GM12878 (cell line): Measurements from ENCODE around the gene RASGRP3. TPM values are rescaled to one million over a fixed set of nuclear protein-coding genes. Genes with fewer than 3 reads are reported as not detected.

Experiments
- ATAC-seq: fragments of 200-7000 bp; cut with Tn5 transposase; 3 replicates; pipeline ENCODE4 v1.9.1; 2020; ENCODE audit warnings: mild to moderate bottlenecking, moderate library complexity
- BruUV-seq: library from RNA; stranded (reverse); fragments of 400-500 nt; replicated peaks from 2 replicates; lab custom pipeline; 2021; lab: Mats Ljungman, UMichigan
- CTCF ChIA-PET: fragments of 300-600 bp; sonication (Branson Sonifier 250); formaldehyde crosslinking; extraction: SDS; loops from one replicate; lab custom pipeline; 2021; ENCODE audit warnings: inconsistent platforms; lab: Yijun Ruan, JAX
- POLR2A ChIA-PET: fragments of 350-600 bp; formaldehyde crosslinking; extraction: SDS; loops from one replicate; lab custom pipeline; 2021; ENCODE audit warnings: inconsistent platforms; lab: Charles Lee
- RAD21 ChIA-PET: fragments of 300-600 bp; sonication (Branson Sonifier 250); formaldehyde crosslinking; loops from one replicate; lab custom pipeline; 2023; ENCODE audit warnings: antibody characterized with exemption; ENCODE audit not compliant: unreplicated experiment; lab: Charles Lee
- SMC1A ChIA-PET: fragments of 300-600 bp; sonication (Branson Sonifier 250); formaldehyde crosslinking; loops from one replicate; lab custom pipeline; 2023; ENCODE audit not compliant: unreplicated experiment, uncharacterized antibody; lab: Charles Lee
- DNase-seq: peaks from one replicate; pipeline ENCODE4 v3.0.0-alpha.2; 2011; ENCODE audit warnings: low read depth, low spot score
- FAIRE-seq: peaks from 3 replicates; lab custom pipeline; 2011; peaks lifted over from hg19 to GRCh38; lab: Jason Lieb, UNC
- H2AFZ ChIP-seq: 2 replicates; pipeline ENCODE4 v1.6.0; 2011; ENCODE audit warnings: low read depth, low read length, control low read depth; ENCODE audit not compliant: control insufficient read depth
- H3K27ac ChIP-seq: 2 replicates; pipeline ENCODE4 v1.5.1; 2011; ENCODE audit warnings: control low read depth; ENCODE audit not compliant: control insufficient read depth, insufficient read depth
- H3K27me3 ChIP-seq, 2 experiments: replicated peaks in 1 of 2; 2 replicates each; pipeline versions ENCODE4 v1.6.0 to v1.6.1; 2011; ENCODE audit warnings: low read length in 1 of 2; ENCODE audit not compliant: control insufficient read depth in 2 of 2, insufficient read depth in 2 of 2
- H3K36me3 ChIP-seq, 2 experiments: 2 replicates each; pipeline ENCODE4 v1.5.1; 2011; ENCODE audit warnings: low read length in 1 of 2; ENCODE audit not compliant: control insufficient read depth in 2 of 2, insufficient read depth in 2 of 2
- H3K4me1 ChIP-seq: 2 replicates; pipeline ENCODE4 v1.6.1; 2011; ENCODE audit warnings: mild to moderate bottlenecking, low read length, moderate library complexity, mixed read lengths; ENCODE audit not compliant: control insufficient read depth, insufficient read depth
- H3K4me2 ChIP-seq: 2 replicates; pipeline ENCODE4 v1.6.0; 2011; ENCODE audit warnings: control low read depth; ENCODE audit not compliant: control insufficient read depth, insufficient read depth
- H3K4me3 ChIP-seq: fragments of 200-600 bp; sonication (generic); 2 replicates; pipeline ENCODE4 v1.5.1; 2016
- H3K79me2 ChIP-seq: 2 replicates; pipeline ENCODE4 v1.6.0; 2011; ENCODE audit warnings: low read length; ENCODE audit not compliant: control insufficient read depth, insufficient read depth
- H3K9ac ChIP-seq: 2 replicates; pipeline ENCODE4 v1.8.0; 2011; ENCODE audit warnings: low read length, control low read depth, mixed read lengths; ENCODE audit not compliant: control insufficient read depth, insufficient read depth
- H3K9me3 ChIP-seq: replicated peaks from 3 replicates; pipeline ENCODE4 v1.5.1; 2011; ENCODE audit warnings: mild to moderate bottlenecking, low read length; ENCODE audit not compliant: control insufficient read depth, insufficient read depth
- H4K20me1 ChIP-seq: 2 replicates; pipeline ENCODE4 v1.6.0; 2011; ENCODE audit not compliant: control insufficient read depth, insufficient read depth
- BCLAF1 ChIP-seq: fragments of 450-650 bp; IDR thresholded peaks from 2 replicates; pipeline ENCODE4 v1.6.1; 2017; ENCODE audit warnings: antibody characterized with exemption, mild to moderate bottlenecking, moderate library complexity
- CHD2 ChIP-seq: IDR thresholded peaks from 2 replicates; pipeline ENCODE4 v1.6.1; 2011; ENCODE audit warnings: low read depth, low read length, improper control_type of control experiment, borderline replicate concordance
- DPF2 ChIP-seq: fragments of 450-650 bp; IDR thresholded peaks from 2 replicates; pipeline ENCODE4 v1.6.1; 2017; ENCODE audit warnings: mild to moderate bottlenecking
- ETV6 ChIP-seq, 2 experiments: fragments of 450-650 bp in 1 of 2; IDR thresholded peaks in 1 of 2; conservative IDR thresholded peaks in 1 of 2; 2 replicates each; pipeline ENCODE4 v1.6.1; 2014; ENCODE audit warnings: antibody characterized with exemption in 1 of 2, borderline replicate concordance in 1 of 2, low read depth in 1 of 2, mild to moderate bottlenecking in 1 of 2, moderate library complexity in 1 of 2
- IKZF1 ChIP-seq: fragments of 450-650 bp; conservative IDR thresholded peaks from 2 replicates; pipeline ENCODE4 v1.6.1; 2017; ENCODE audit warnings: antibody characterized with exemption, mild to moderate bottlenecking
- IKZF2 ChIP-seq, 2 experiments: fragments of 450-650 bp; IDR thresholded peaks; 2 replicates each; pipeline ENCODE4 v1.6.1; 2017; ENCODE audit warnings: mild to moderate bottlenecking in 2 of 2, moderate library complexity in 2 of 2
- KLF5 ChIP-seq: fragments of 450-650 bp; IDR thresholded peaks from 2 replicates; pipeline ENCODE4 v1.6.1; 2014; ENCODE audit warnings: mild to moderate bottlenecking; ENCODE audit not compliant: partially characterized antibody
- MYC ChIP-seq: IDR thresholded peaks from 2 replicates; pipeline ENCODE4 v1.6.1; 2011; ENCODE audit warnings: mild to moderate bottlenecking, low read length, moderate library complexity, inconsistent platforms; ENCODE audit not compliant: insufficient read depth, insufficient replicate concordance, insufficient read length, severe bottlenecking
- SPI1 ChIP-seq: IDR thresholded peaks from 2 replicates; pipeline ENCODE4 v1.6.1; 2011; ENCODE audit warnings: low read depth, mild to moderate bottlenecking, low read length, moderate library complexity, borderline replicate concordance; ENCODE audit not compliant: insufficient read depth
- ZBTB40 ChIP-seq: fragments of 450-650 bp; IDR thresholded peaks from 2 replicates; pipeline ENCODE4 v1.6.1; 2016; ENCODE audit warnings: mild to moderate bottlenecking, moderate library complexity, borderline replicate concordance
- ZNF24 ChIP-seq: fragments of 450-650 bp; IDR thresholded peaks from 2 replicates; pipeline ENCODE4 v1.6.1; 2017; ENCODE audit warnings: antibody characterized with exemption, mild to moderate bottlenecking
- WGBS: methylation state at CpG from one replicate; pipeline ENCODE4 v1.1.6; 2016; ENCODE audit warnings: low lambda C conversion rate; ENCODE audit not compliant: insufficient replicate concordance, insufficient coverage; ENCODE audit errors: missing lambda C conversion rate; 5-methylcytosine and 5-hydroxymethylcytosine counted together
- in situ Hi-C: fragments of 300-500 bp; cut with MboI; formaldehyde crosslinking; loops from 9 replicates; pipeline ENCODE4 v1.14.3; 2018; ENCODE audit warnings: mixed read lengths
- intact Hi-C: fragments of 100-400 bp; cut with micrococcal nuclease; formaldehyde crosslinking; loops from one replicate; pipeline ENCODE4 v1.14.2; 2022; ENCODE audit not compliant: unreplicated experiment
- polyA plus RNA-seq, 11 experiments: library from polyadenylated mRNA; depleted of rRNA in 4 of 11; unstranded in 6 of 11; stranded (reverse) in 5 of 11; fragments of >200 nt; fragmentation: Nextera tagmentation in 4 of 11; fragmentation: Illumina TruSeq in 1 of 11; extraction: Ambion mirVana in 4 of 11; extraction: Trizol in 1 of 11; gene quantifications; 1 replicate in 1 of 11; 2 replicates in 10 of 11; pipeline versions ENCODE4 v1.2.1 to v1.2.3, GENCODE V29; 2011 to 2016; ENCODE audit warnings: inconsistent platforms in 2 of 11, missing spikeins in 2 of 11, low read depth in 1 of 11
- total RNA-seq, 4 experiments: library from RNA; depleted of rRNA in 3 of 4; stranded (reverse); fragments of >200 nt in 3 of 4; fragmentation: Illumina TruSeq in 1 of 4; extraction: Trizol in 1 of 4; gene quantifications; 2 replicates each; pipeline versions ENCODE4 v1.2.1 to v1.2.3, GENCODE V29; 2013 to 2021

RASGRP3 gene
- total and polyA plus RNA-seq, 10 of the 15 experiments (the other 5 are each of a cell fraction or from before 2014, with no cell fraction given), result 31.6 to 106 (median 64.7) TPM

- H3K9ac ChIP-seq, result peak overlapping the region; percentile 2; the same call in 1 of the 2 replicates
Measured at GRCh38 chr2:33528441-33528950, 52.0 kb downstream of the RASGRP3 start.

More at GRCh38 chr2:33528441-33528950, 52.0 kb downstream of the RASGRP3 start:
- H2AFZ ChIP-seq, result no peak overlapping the region
- in situ Hi-C loops (no loop called here), intact Hi-C loops (no loop called here)
- WGBS, result 67% methylated on average over 2 of the region's 2 CpGs
- H3K27ac ChIP-seq, result peak overlapping the region; percentile 71
- no peaks in the 10 kb centered on the region for H4K20me1 ChIP-seq
- H3K9me3 ChIP-seq, result no peaks in the 10 kb centered on the region
- RAD21 ChIA-PET, result interaction anchor here (2.1 to 2.8 kb wide), 2 partner anchors 51 to 53 kb away, joined by 7 to 11 read pairs; partner anchors contain the start of gene RASGRP3
- TF ChIP-seq ETV6 (conservative IDR thresholded peaks at IDR 0.05 in 1 of 2, IDR thresholded peaks at IDR 0.05 in 1 of 2; ENCODE audit: borderline replicate concordance in 1 of 2, low read depth in 1 of 2) (no peak), DPF2 (no peak), ZBTB40 (no peak), BCLAF1 (no peak), IKZF2 (IDR thresholded peaks at IDR 0.05) (peak; percentile 10 to 16; a peak in 1 of 4 replicates), SPI1 (peak; percentile 48; the same call in 1 of the 2 replicates), IKZF1 (0 out of 2 replicates have a peak, but pooled peaks have one; percentile 20), MYC (no peak), ZNF24 (peak; percentile 37; the same call in 1 of the 2 replicates), CHD2 (no peak), KLF5 (no peak)
- POLR2A ChIA-PET, result interaction anchor here (3.4 to 4.3 kb wide), 2 partner anchors 49 to 52 kb away, joined by 13 to 31 read pairs; partner anchors contain the start of gene RASGRP3
- H3K27me3 ChIP-seq, result no peaks in the 10 kb centered on the region
- SMC1A ChIA-PET, result interaction anchor here (0.9 to 2.0 kb wide), 7 partner anchors 29 to 71 kb away, joined by 3 to 9 read pairs (median 4); no protein-coding TSS in a partner anchor
- H3K36me3 ChIP-seq, result peaks cover 0 to 42% of the 10 kb centered on the region in 2 experiments; a peak in 3 of 4 replicates
- ATAC-seq (no peak), FAIRE-seq (no peak), DNase-seq (no peak)
- H3K4me2 ChIP-seq, result 0 out of 2 replicates have a peak overlapping the region, but pooled peaks have one; percentile 14
- no peak overlapping the region for H3K4me3 ChIP-seq
- H3K4me1 ChIP-seq, result peaks cover 47% of the 10 kb centered on the region
- CTCF ChIA-PET, result interaction anchor here (1.1 to 1.2 kb wide), 2 partner anchors 22 to 53 kb away, joined by 3 to 4 read pairs; no protein-coding TSS in a partner anchor
- H3K79me2 ChIP-seq, result peaks cover 8% of the 10 kb centered on the region
- BruUV-seq, result TSS peak; percentile 16
